Spinal cord (tissue), 10 donors: ENCODE results near the gene FRMD4A. TPM values are rescaled to one million over a fixed set of nuclear protein-coding genes. Genes with fewer than 3 reads are reported as not detected.

Experiments
- DNase-seq, 6 donors: peaks; one replicate each; pipeline versions ENCODE4 v3.0.0 to v3.0.0-alpha.2; 2013 to 2015; ENCODE audit warnings: low spot score in 6 of 6, low read depth in 4 of 6
- H3K27ac ChIP-seq: one replicate; pipeline ENCODE4 v1.5.1; 2013; ENCODE audit warnings: low read depth, low read length, control low read depth
- H3K27me3 ChIP-seq: one replicate; pipeline ENCODE4 v1.6.1; 2013; ENCODE audit warnings: low read length; ENCODE audit not compliant: control insufficient read depth, insufficient read depth
- H3K36me3 ChIP-seq: one replicate; pipeline ENCODE4 v1.6.1; 2013; ENCODE audit warnings: low read length; ENCODE audit not compliant: control insufficient read depth, insufficient read depth
- H3K4me1 ChIP-seq: one replicate; pipeline ENCODE4 v1.6.1; 2013; ENCODE audit warnings: low read length; ENCODE audit not compliant: control insufficient read depth, insufficient read depth
- H3K4me3 ChIP-seq: one replicate; pipeline ENCODE4 v1.5.1; 2013; ENCODE audit warnings: low read depth, low read length, control low read depth
- H3K9me3 ChIP-seq: one replicate; pipeline ENCODE4 v1.6.1; 2013; ENCODE audit warnings: low read length; ENCODE audit not compliant: control insufficient read depth, insufficient read depth
- WGBS: methylation state at CpG from one replicate; pipeline ENCODE4 v1.1.5; 2013; ENCODE audit warnings: missing lambda C conversion rate; ENCODE audit not compliant: insufficient coverage; 5-methylcytosine and 5-hydroxymethylcytosine counted together
- polyA plus RNA-seq, 2 donors: library from polyadenylated mRNA; unstranded; fragments of 120-200 nt; gene quantifications; one replicate each; pipeline ENCODE4 v1.2.1, GENCODE V29; 2013; ENCODE audit not compliant: insufficient read length in 2 of 2
- total RNA-seq, 2 donors: library from RNA; depleted of rRNA in 1 of 2; stranded (reverse); fragments of 120-200 nt in 1 of 2; fragments of >200 nt in 1 of 2; gene quantifications; one replicate each; pipeline versions ENCODE4 v1.2.3 to v1.2.4, GENCODE V29; 2013 to 2014
- donor health status: healthy.

FRMD4A gene
- total and polyA plus RNA-seq, 4 donors: 75.4 to 97.8 (median 91.8) TPM

GRCh38 chr10:14369906-14370305 lies 39.2 kb upstream of the FRMD4A start:
- peak in 1 of 6 donors; percentile 25 for DNase-seq
- H3K4me1 ChIP-seq: no peaks in the 10 kb centered on the region
- no peaks in the 10 kb centered on the region for H3K9me3 ChIP-seq
- no peaks in the 10 kb centered on the region for H3K27me3 ChIP-seq
- no peaks in the 10 kb centered on the region for H3K36me3 ChIP-seq
- no peak overlapping the region for H3K4me3 ChIP-seq
- H3K27ac ChIP-seq: no peak overlapping the region

- WGBS: 93% methylated on average over 1 of the region's 1 CpG
- Histone ChIP-seq H3K4me1 (no peaks in the 10 kb centered on the region), H3K9me3 (no peaks in the 10 kb centered on the region), H3K27me3 (no peaks in the 10 kb centered on the region), H3K27ac (no peak overlapping the region), H3K4me3 (no peak overlapping the region), H3K36me3 (no peaks in the 10 kb centered on the region)
- DNase-seq: no peak
Measured at GRCh38 chr10:14366760-14367159, 36.0 kb upstream of the FRMD4A start.

- no peaks in the 10 kb centered on the region for H3K9me3 ChIP-seq
- H3K4me3 ChIP-seq: no peak overlapping the region
- no peak overlapping the region for H3K27ac ChIP-seq
- H3K36me3 ChIP-seq: no peaks in the 10 kb centered on the region
- no peaks in the 10 kb centered on the region for H3K27me3 ChIP-seq
- whole genome bisulfite sequencing: 89% methylated on average over 4 of the region's 6 CpGs
- H3K4me1 ChIP-seq: no peaks in the 10 kb centered on the region
- peak in 1 of 6 donors; percentile 49 for DNase-seq
Measured at GRCh38 chr10:14365266-14365665, 34.5 kb upstream of the FRMD4A start.

- no peak overlapping the region for H3K27ac ChIP-seq
- no peak for DNase-seq
Measured at GRCh38 chr10:14362104-14362503, 31.4 kb upstream of the FRMD4A start.

GRCh38 chr10:14360961-14361360 lies 30.2 kb upstream of the FRMD4A start:
- Histone ChIP-seq H3K9me3 (no peaks in the 10 kb centered on the region), H3K4me1 (no peaks in the 10 kb centered on the region), H3K27ac (no peak overlapping the region), H3K36me3 (no peaks in the 10 kb centered on the region), H3K4me3 (no peak overlapping the region), H3K27me3 (no peaks in the 10 kb centered on the region)
- no peak for DNase-seq
- WGBS: no CpG with 5 or more reads among the region's 1 CpG

More at GRCh38 chr10:14362104-14362503, 31.4 kb upstream of the FRMD4A start:
- Histone ChIP-seq H3K36me3 (no peaks in the 10 kb centered on the region), H3K9me3 (no peaks in the 10 kb centered on the region), H3K4me1 (no peaks in the 10 kb centered on the region), H3K27me3 (no peaks in the 10 kb centered on the region), H3K4me3 (no peak overlapping the region)

- 83% methylated on average over 1 of the region's 4 CpGs for WGBS
- no peaks in the 10 kb centered on the region for H3K27me3 ChIP-seq
- H3K36me3 ChIP-seq: no peaks in the 10 kb centered on the region
- no peak overlapping the region for H3K4me3 ChIP-seq
- no peak overlapping the region for H3K27ac ChIP-seq
- no peaks in the 10 kb centered on the region for H3K9me3 ChIP-seq
- no peaks in the 10 kb centered on the region for H3K4me1 ChIP-seq
- DNase-seq: no peak
Measured at GRCh38 chr10:14360515-14360914, 29.8 kb upstream of the FRMD4A start.

GRCh38 chr10:14358886-14359573 lies 28.3 kb upstream of the FRMD4A start:
- Histone ChIP-seq H3K27me3 (no peaks in the 10 kb centered on the region), H3K4me1 (no peaks in the 10 kb centered on the region), H3K9me3 (no peaks in the 10 kb centered on the region), H3K27ac (no peak overlapping the region), H3K36me3 (no peaks in the 10 kb centered on the region), H3K4me3 (no peak overlapping the region)
- peak in 1 of 6 donors; percentile 55 for DNase-seq
- WGBS: 69% methylated on average over 7 of the region's 9 CpGs

- H3K27me3 ChIP-seq: no peaks in the 10 kb centered on the region
- no peaks in the 10 kb centered on the region for H3K9me3 ChIP-seq
- no peaks in the 10 kb centered on the region for H3K4me1 ChIP-seq
- DNase-seq: no peak
- no peak overlapping the region for H3K4me3 ChIP-seq
- WGBS: no CpG with 5 or more reads among the region's 3 CpGs
- H3K27ac ChIP-seq: no peak overlapping the region
- no peaks in the 10 kb centered on the region for H3K36me3 ChIP-seq
Measured at GRCh38 chr10:14356921-14357320, 26.2 kb upstream of the FRMD4A start.

GRCh38 chr10:14355750-14356149 lies 25.0 kb upstream of the FRMD4A start:
- Histone ChIP-seq H3K4me1 (no peaks in the 10 kb centered on the region), H3K9me3 (no peaks in the 10 kb centered on the region), H3K4me3 (no peak overlapping the region), H3K27me3 (no peaks in the 10 kb centered on the region), H3K36me3 (no peaks in the 10 kb centered on the region), H3K27ac (no peak overlapping the region)
- DNase-seq: no peak
- WGBS: 96% methylated on average over 3 of the region's 3 CpGs

- Histone ChIP-seq H3K27me3 (no peaks in the 10 kb centered on the region), H3K9me3 (no peaks in the 10 kb centered on the region), H3K27ac (no peak overlapping the region), H3K36me3 (no peaks in the 10 kb centered on the region), H3K4me3 (no peak overlapping the region), H3K4me1 (no peaks in the 10 kb centered on the region)
- DNase-seq: no peak
- WGBS: 89% methylated on average over 1 of the region's 1 CpG
Measured at GRCh38 chr10:14353291-14353913, 22.7 kb upstream of the FRMD4A start.
